HCT116 (cell line): ENCODE results near the gene EME1.

Experiments
- CTCF ChIP-seq, 3 experiments: fragments of 200-600 bp in 1 of 3; sonication (generic) in 1 of 3; IDR thresholded peaks in 2 of 3; conservative IDR thresholded peaks in 1 of 3; 2 replicates each; pipeline ENCODE4 v1.5.1; 2012 to 2017; ENCODE audit warnings: low read depth in 2 of 3, low read length in 2 of 3, antibody characterized with exemption in 1 of 3, borderline replicate concordance in 1 of 3, control low read depth in 1 of 3, mild to moderate bottlenecking in 1 of 3, mixed read lengths in 1 of 3, mixed run types in 1 of 3, moderate library complexity in 1 of 3; ENCODE audit not compliant: insufficient read depth in 1 of 3
- EGR1 ChIP-seq: IDR thresholded peaks from 2 replicates; pipeline ENCODE4 v1.6.1; 2012; ENCODE audit warnings: low read depth
- EZH2 ChIP-seq: fragments of 200-600 bp; sonication (generic); IDR thresholded peaks from 2 replicates; pipeline ENCODE4 v1.6.1; 2017; ENCODE audit warnings: antibody characterized with exemption, mixed run types
- EZH2phosphoT487 ChIP-seq: fragments of 200-600 bp; IDR thresholded peaks from 2 replicates; pipeline ENCODE4 v1.6.1; 2018; ENCODE audit warnings: antibody characterized with exemption, borderline replicate concordance
- POLR2A ChIP-seq: IDR thresholded peaks from 2 replicates; pipeline ENCODE4 v1.7.0; 2011; ENCODE audit warnings: borderline replicate concordance; ENCODE audit not compliant: insufficient read depth, insufficient read length; ENCODE audit errors: extremely low read depth
- POLR2AphosphoS5 ChIP-seq: IDR thresholded peaks from 2 replicates; pipeline ENCODE4 v1.6.1; 2011; ENCODE audit warnings: mild to moderate bottlenecking, low read depth, low read length, moderate library complexity
- REST ChIP-seq: IDR thresholded peaks from 2 replicates; pipeline ENCODE4 v1.6.1; 2012; ENCODE audit warnings: low read depth
- TCF7L2 ChIP-seq: IDR thresholded peaks from 2 replicates; pipeline ENCODE4 v1.7.0; 2011; ENCODE audit warnings: borderline replicate concordance, inconsistent platforms; ENCODE audit not compliant: insufficient read depth, insufficient read length; ENCODE audit errors: extremely low read depth
- ZNF274 ChIP-seq: fragments of 200-500 bp; sonication (Bioruptor generic); IDR thresholded peaks from 2 replicates; pipeline ENCODE4 v1.6.1; 2014; ENCODE audit warnings: mild to moderate bottlenecking, low read depth, low read length, inconsistent platforms

- TF ChIP-seq CTCF (IDR thresholded peaks at IDR 0.05 in 2 of 3, conservative IDR thresholded peaks at IDR 0.05 in 1 of 3; ENCODE audit: borderline replicate concordance in 1 of 3, insufficient read depth in 1 of 3, low read depth in 2 of 3, low read length in 2 of 3) = no peak
- no peak for TF ChIP-seq REST
- TF ChIP-seq TCF7L2 = no peak
- TF ChIP-seq EZH2phosphoT487 = no peak
- no peak for TF ChIP-seq POLR2A
- TF ChIP-seq EZH2 = no peak
- TF ChIP-seq EGR1 = no peak
- TF ChIP-seq ZNF274 = no peak
- TF ChIP-seq POLR2AphosphoS5 = no peak
These were observed 6.5 kb downstream of the EME1 start for GRCh38 chr17:50379351-50380132.
